ENCODE data around the gene ATG14. TPM values are rescaled to one million over a fixed set of nuclear protein-coding genes. Genes with fewer than 3 reads are reported as not detected.
"Not testable (repeated sequence)": the region's sequence is repeated elsewhere in the genome, so short reads cannot be mapped to it uniquely, and the experiment has no call there.

The ATG14 gene
- total and polyA plus RNA-seq, 8 donors = 3.0 to 8.1 (median 4.7) TPM

DNA sequence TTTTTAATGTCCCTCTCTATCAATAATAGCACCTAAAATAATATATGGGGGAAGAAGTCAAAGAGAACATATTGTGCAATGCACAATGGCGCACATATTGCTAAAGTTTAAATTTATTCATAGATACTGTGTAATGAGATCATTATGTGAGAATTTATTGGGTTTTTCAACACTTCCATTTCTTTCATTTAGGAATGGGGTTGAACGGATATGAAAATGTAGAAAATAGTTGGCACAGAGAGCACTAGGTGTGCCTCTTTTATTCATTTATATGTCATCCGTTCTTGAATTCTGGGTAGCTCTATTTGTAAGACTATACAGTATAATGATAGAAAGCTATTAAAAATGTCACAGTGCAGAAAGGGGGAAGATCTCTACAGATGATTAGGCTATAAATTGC lies 63.9 kb downstream of the ATG14 start:
- intact Hi-C loops (cut with DNase I) = no loop called here
- Histone ChIP-seq H3K9me3 (no peaks in the 10 kb centered on the region), H3K27me3 (no peaks in the 10 kb centered on the region), H3K4me1 (peaks cover 0 to 15% (median 7%) of the 10 kb centered on the region in 3 donors), H3K36me3 (no peaks in the 10 kb centered on the region), H3K4me3 (no peak overlapping the region), H3K27ac (no peak overlapping the region)
- 91 to 96% methylated on average over 3 of the region's 3 CpGs for WGBS, 2 donors
- FAIRE-seq (no peak), DNase-seq (no peak), ATAC-seq (no peak)
- TF ChIP-seq, protein P1, sequence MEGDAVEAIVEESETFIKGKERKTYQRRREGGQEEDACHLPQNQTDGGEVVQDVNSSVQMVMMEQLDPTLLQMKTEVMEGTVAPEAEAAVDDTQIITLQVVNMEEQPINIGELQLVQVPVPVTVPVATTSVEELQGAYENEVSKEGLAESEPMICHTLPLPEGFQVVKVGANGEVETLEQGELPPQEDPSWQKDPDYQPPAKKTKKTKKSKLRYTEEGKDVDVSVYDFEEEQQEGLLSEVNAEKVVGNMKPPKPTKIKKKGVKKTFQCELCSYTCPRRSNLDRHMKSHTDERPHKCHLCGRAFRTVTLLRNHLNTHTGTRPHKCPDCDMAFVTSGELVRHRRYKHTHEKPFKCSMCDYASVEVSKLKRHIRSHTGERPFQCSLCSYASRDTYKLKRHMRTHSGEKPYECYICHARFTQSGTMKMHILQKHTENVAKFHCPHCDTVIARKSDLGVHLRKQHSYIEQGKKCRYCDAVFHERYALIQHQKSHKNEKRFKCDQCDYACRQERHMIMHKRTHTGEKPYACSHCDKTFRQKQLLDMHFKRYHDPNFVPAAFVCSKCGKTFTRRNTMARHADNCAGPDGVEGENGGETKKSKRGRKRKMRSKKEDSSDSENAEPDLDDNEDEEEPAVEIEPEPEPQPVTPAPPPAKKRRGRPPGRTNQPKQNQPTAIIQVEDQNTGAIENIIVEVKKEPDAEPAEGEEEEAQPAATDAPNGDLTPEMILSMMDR (IDR thresholded peaks at IDR 0.05) = no peak

DNA sequence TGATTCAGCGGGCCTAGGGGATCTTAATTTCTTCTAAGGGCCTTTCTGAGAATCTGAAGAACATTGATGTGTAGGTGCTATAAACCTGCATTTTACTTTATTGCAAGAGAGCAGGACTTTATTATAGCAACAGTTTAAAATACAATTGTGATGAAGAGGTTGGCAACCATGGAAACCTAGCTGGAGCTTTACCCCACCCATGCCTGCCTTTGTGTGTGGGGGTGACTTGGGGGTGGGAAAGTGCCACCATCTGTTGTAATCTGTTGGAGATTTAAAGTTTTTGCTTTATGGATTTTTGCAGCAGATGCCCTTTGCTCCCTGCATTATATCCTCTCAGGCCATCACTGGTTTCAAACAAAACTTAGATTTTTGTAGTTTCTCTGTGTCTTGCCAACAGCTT lies 64.6 kb downstream of the ATG14 start:
- TF ChIP-seq, protein P1 (IDR thresholded peaks at IDR 0.05) = no peak
- no peaks in the 10 kb centered on the region for H3K9me3 ChIP-seq
- no peak overlapping the region for H3K27ac ChIP-seq
- ATAC-seq (peak in 1 of 4 donors; percentile 12), FAIRE-seq (no peak), DNase-seq (no peak)
- no peaks in the 10 kb centered on the region for H3K36me3 ChIP-seq
- WGBS, 2 donors = 93 to 99% methylated on average over 1 of the region's 1 CpG
- H3K4me1 ChIP-seq = peaks cover 0 to 15% (median 7%) of the 10 kb centered on the region in 3 donors
- no peak overlapping the region for H3K4me3 ChIP-seq
- intact Hi-C loops (cut with DNase I) = no loop called here
- H3K27me3 ChIP-seq = no peaks in the 10 kb centered on the region

DNA sequence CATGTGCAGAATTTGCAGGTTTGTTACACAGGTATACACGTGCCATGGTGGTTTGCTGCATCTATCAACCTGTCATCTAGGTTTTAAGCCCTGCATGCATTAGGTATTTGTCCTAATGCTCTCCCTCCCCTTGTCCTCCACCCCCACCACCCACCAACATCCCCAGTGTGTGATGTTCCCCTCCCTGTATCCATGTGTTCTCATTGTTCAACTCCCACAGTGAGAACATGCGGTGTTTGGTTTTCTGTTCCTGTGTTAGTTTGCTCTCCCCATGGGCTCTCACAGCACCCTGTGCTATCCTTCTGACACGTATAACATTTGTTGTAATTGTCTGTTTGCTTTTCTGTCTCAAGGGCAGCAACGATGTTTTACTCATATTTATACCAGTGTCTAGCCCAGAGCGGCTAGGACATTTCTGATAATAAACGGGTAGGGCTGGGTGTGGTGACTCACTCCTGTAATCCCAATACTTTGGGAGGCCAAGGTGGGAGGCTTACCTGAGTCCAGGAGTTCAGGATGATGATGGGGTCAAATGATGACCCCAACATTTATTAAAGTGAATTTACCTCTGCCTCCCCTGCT lies 67.0 kb downstream of the ATG14 start:
- 37 to 40% methylated on average over 6 of the region's 6 CpGs for WGBS, 2 donors
- H3K9me3 ChIP-seq; H3K4me3 ChIP-seq; DNase-seq; intact Hi-C loops (cut with DNase I); FAIRE-seq; H3K27ac ChIP-seq; H3K27me3 ChIP-seq; H3K36me3 ChIP-seq: not testable (repeated sequence)
- peaks cover 7 to 31% (median 23%) of the 10 kb centered on the region in 3 donors for H3K4me1 ChIP-seq
- ATAC-seq = peak in 3 of 4 donors; percentile 3 to 64 (median 33)

DNA sequence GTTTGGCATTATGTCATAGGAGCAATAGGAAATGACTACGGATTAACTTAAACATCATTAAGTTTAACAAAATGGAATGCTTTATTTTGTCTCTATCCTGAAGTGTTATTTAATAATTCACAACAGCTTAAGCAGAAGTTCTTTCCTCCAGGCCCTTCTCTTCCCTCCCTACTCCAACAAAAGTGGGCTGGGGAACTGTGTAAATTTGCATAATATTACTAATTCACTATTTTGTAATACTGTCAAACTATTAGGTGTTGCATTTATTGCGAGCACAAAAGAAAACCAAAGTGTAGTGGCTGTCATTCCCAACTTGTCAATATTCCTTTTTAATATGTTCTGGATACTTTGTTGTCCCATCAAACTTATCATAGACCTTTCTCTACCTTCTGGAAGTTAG lies 69.8 kb downstream of the ATG14 start:
- Histone ChIP-seq H3K4me1 (peaks cover 10 to 30% (median 26%) of the 10 kb centered on the region in 3 donors), H3K27me3 (no peaks in the 10 kb centered on the region), H3K36me3 (no peaks in the 10 kb centered on the region), H3K4me3 (no peak overlapping the region), H3K9me3 (no peaks in the 10 kb centered on the region), H3K27ac (no peak overlapping the region)
- no peak for ATAC-seq
- intact Hi-C loops (cut with DNase I) = no loop called here
- TF ChIP-seq, protein P1 (IDR thresholded peaks at IDR 0.05) = no peak
- DNase-seq = no peak
- 87 to 91% methylated on average over 2 of the region's 2 CpGs for WGBS, 2 donors
- no peak for FAIRE-seq

DNA sequence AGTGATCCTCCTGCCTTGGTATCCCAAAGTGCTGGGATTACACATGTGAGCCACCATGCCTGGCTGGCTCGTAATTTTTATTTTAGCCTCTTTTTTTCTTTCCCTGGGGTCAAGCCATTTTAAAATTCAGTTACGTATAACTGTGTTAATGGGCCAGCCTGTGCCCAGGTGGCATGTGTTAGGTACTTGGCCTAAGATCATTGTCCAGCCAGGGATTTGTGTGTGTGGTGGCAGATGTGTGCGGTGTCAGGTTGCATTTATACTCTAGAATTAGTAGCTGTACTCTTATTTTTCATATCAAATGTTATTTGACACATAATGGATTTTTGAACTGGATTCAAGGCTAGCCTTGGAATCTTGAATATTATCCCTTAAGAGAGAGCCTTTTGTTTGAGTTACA lies 71.1 kb downstream of the ATG14 start:
- DNase-seq (peak in 4 of 6 donors; percentile 40 to 58 (median 48)), FAIRE-seq (no peak), ATAC-seq (peak; percentile 83 to 95 (median 90))
- Histone ChIP-seq H3K27ac (peak overlapping the region; percentile 6 to 57 (median 25)), H3K27me3 (no peaks in the 10 kb centered on the region), H3K4me1 (peaks cover 10 to 24% (median 22%) of the 10 kb centered on the region in 3 donors), H3K36me3 (no peaks in the 10 kb centered on the region), H3K9me3 (no peaks in the 10 kb centered on the region), H3K4me3 (no peak overlapping the region)
- intact Hi-C loops (cut with DNase I) = no loop called here
- 36 to 46% methylated on average over 3 of the region's 3 CpGs for WGBS, 2 donors
- TF ChIP-seq, protein P1 (IDR thresholded peaks at IDR 0.05) = no peak

All from pancreas (tissue), 10 donors.